ENCODE measurements around the gene SLAMF7. TPM values are rescaled to one million over a fixed set of nuclear protein-coding genes. Genes with fewer than 3 reads are reported as not detected.

SLAMF7 gene
- total and polyA plus RNA-seq, 2 of the 8 experiments (the other 6 are each of a cell fraction or from before 2014, with no cell fraction given): not detected

DNA sequence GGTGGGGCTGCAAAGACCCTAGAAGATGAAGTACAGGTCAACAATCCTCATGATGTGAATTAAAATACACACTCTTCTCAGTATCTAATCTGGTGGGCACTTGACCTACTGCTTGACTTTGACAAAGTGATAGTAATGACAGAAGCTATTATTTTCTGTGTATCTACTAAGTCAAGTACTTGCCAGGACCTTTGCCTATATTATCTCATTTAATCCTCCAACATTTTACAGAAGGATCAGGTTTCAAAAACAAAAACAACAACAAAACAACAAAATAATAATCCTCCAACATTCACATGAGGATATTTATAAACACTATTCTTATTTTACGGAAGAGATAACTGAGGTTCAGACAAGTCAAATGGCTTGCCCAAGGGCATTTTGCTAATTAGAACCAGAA lies 23.0 kb upstream of the SLAMF7 start:
- 88% methylated on average over 1 of the region's 1 CpG; no CpG with 5 or more reads in 1 of the 2 experiments for WGBS, 2 experiments (ENCODE audit: extremely low coverage in 1 of 2, insufficient coverage in 1 of 2, insufficient read length in 1 of 2, insufficient replicate concordance in 2 of 2, low coverage in 1 of 2, low lambda C conversion rate in 2 of 2, missing lambda C conversion rate in 1 of 2)
- CTCF ChIA-PET (ENCODE audit: partially characterized antibody): interaction anchor here (0.7 to 3.9 kb wide), 8 partner anchors 9 to 238 kb away, joined by 3 to 18 read pairs (median 5); no protein-coding TSS in a partner anchor
- TF ChIP-seq SP4 (IDR thresholded peaks at IDR 0.05; ENCODE audit: low read length) (no peak), BACH1 (IDR thresholded peaks at IDR 0.05; ENCODE audit: low read length) (no peak), TCF12 (IDR thresholded peaks at IDR 0.05; ENCODE audit: low read depth, low read length) (no peak), TAF1 (IDR thresholded peaks at IDR 0.05; ENCODE audit: low read depth, low read length) (no peak), RBBP5 (IDR thresholded peaks at IDR 0.05; ENCODE audit: borderline replicate concordance, low read depth, low read length) (no peak), JUND (IDR thresholded peaks at IDR 0.05; ENCODE audit: low read length) (no peak), SIN3A (conservative IDR thresholded peaks at IDR 0.05 in 1 of 2, IDR thresholded peaks at IDR 0.05 in 1 of 2; ENCODE audit: low read depth in 1 of 2, low read length in 2 of 2) (no peak), EP300 (IDR thresholded peaks at IDR 0.05; ENCODE audit: borderline replicate concordance in 1 of 2, low read depth in 2 of 2, low read length in 2 of 2) (no peak), YY1 (IDR thresholded peaks at IDR 0.05; ENCODE audit: low read depth, low read length) (no peak), KDM5A (IDR thresholded peaks at IDR 0.05; ENCODE audit: low read length) (no peak), CTBP2 (IDR thresholded peaks at IDR 0.05; ENCODE audit: borderline replicate concordance, insufficient read depth, insufficient read length, low read length) (no peak), SRF (IDR thresholded peaks at IDR 0.05; ENCODE audit: low read depth, low read length) (no peak), RAD21 (IDR thresholded peaks at IDR 0.05 in 1 of 2, conservative IDR thresholded peaks at IDR 0.05 in 1 of 2; ENCODE audit: low read depth in 2 of 2, low read length in 2 of 2) (no peak), KDM4A (IDR thresholded peaks at IDR 0.05; ENCODE audit: low read depth, low read length, severe bottlenecking) (no peak), SUZ12 (IDR thresholded peaks at IDR 0.05; ENCODE audit: low read length) (no peak)

More for the DNA sequence above, 23.0 kb upstream of the SLAMF7 start:
- no peak overlapping the region for H3K56ac ChIP-seq (replicated peaks; ENCODE audit: insufficient read length, low read depth, low read length)
- no peaks in the 10 kb centered on the region for H3K4me1 ChIP-seq (replicated peaks in 1 of 4; ENCODE audit: control insufficient read depth in 3 of 4, insufficient read depth in 4 of 4, low read length in 3 of 4)
- H3K9me3 ChIP-seq (ENCODE audit: insufficient read depth in 2 of 2, low read depth in 1 of 2, low read length in 1 of 2): no peaks in the 10 kb centered on the region; a peak in 1 of 4 replicates
- H3K4me3 ChIP-seq (ENCODE audit: extremely low read depth in 1 of 4, insufficient read depth in 2 of 4, low read depth in 3 of 4, low read length in 4 of 4): no peak overlapping the region
- DNase-seq (ENCODE audit: low read depth in 1 of 2, low spot score in 2 of 2): no peak
- no peaks in the 10 kb centered on the region; a peak in 1 of 8 replicates for H3K36me3 ChIP-seq (ENCODE audit: control insufficient read depth in 2 of 4, insufficient read depth in 4 of 4, low read length in 3 of 4)
- no peak overlapping the region for H4K5ac ChIP-seq (ENCODE audit: insufficient read length, low read depth, low read length)
- H3K27ac ChIP-seq (ENCODE audit: low read depth, low read length): no peak overlapping the region
- no peak overlapping the region for H3K4ac ChIP-seq (replicated peaks; ENCODE audit: insufficient read length, low read depth, low read length)
- no peaks in the 10 kb centered on the region for H3K27me3 ChIP-seq (replicated peaks in 1 of 4; ENCODE audit: control insufficient read depth in 3 of 4, extremely low read depth in 1 of 4, insufficient read depth in 3 of 4, low read length in 3 of 4)
- no peak overlapping the region for H2BK20ac ChIP-seq (ENCODE audit: low read length)
- H3K18ac ChIP-seq (ENCODE audit: extremely low read depth, low read length): no peak overlapping the region
- H2AK5ac ChIP-seq (ENCODE audit: low read depth, low read length): no peak overlapping the region
- no peak overlapping the region for H2BK120ac ChIP-seq (replicated peaks; ENCODE audit: low read depth, low read length)
- no peak overlapping the region for H2BK15ac ChIP-seq (ENCODE audit: low read length)
- H3K9ac ChIP-seq (replicated peaks in 1 of 4; ENCODE audit: extremely low read depth in 1 of 4, low read depth in 3 of 4, low read length in 3 of 4): no peak overlapping the region
- no peak overlapping the region for H2BK12ac ChIP-seq (ENCODE audit: low read depth, low read length)
- no peaks in the 10 kb centered on the region; the same call in 1 of the 2 replicates for H3K79me1 ChIP-seq (ENCODE audit: low read depth, low read length)
- no peak overlapping the region for H3K4me2 ChIP-seq (ENCODE audit: insufficient read depth in 1 of 2, low read depth in 2 of 2, low read length in 2 of 2)
- no peaks in the 10 kb centered on the region for H3K23me2 ChIP-seq (ENCODE audit: low read depth, low read length)
- H4K20me1 ChIP-seq (replicated peaks in 1 of 2; ENCODE audit: control insufficient read depth in 1 of 2, insufficient read depth in 2 of 2, low read length in 2 of 2): no peaks in the 10 kb centered on the region
- POLR2A ChIA-PET (ENCODE audit: partially characterized antibody): no interaction called here
- no peak overlapping the region for H3K23ac ChIP-seq (ENCODE audit: insufficient read length)
- no peak overlapping the region for H2BK5ac ChIP-seq (ENCODE audit: low read depth, low read length)
- no peak overlapping the region for H4K91ac ChIP-seq (replicated peaks; ENCODE audit: insufficient read length, low read length)
- no peaks in the 10 kb centered on the region for H3K79me2 ChIP-seq (ENCODE audit: control insufficient read depth in 1 of 2, insufficient read depth in 2 of 2, low read length in 2 of 2)
- H3K14ac ChIP-seq (ENCODE audit: insufficient read length): no peak overlapping the region
- no peak overlapping the region for H2AFZ ChIP-seq (ENCODE audit: low read length)
- H4K8ac ChIP-seq (ENCODE audit: extremely low read depth, insufficient read depth, low read length): no peak overlapping the region
- FAIRE-seq: no peak

Measured in H1 (cell line).